SK-N-SH (cell line): Measurements from ENCODE around the gene HS3ST3A1. TPM values are rescaled to one million over a fixed set of nuclear protein-coding genes. Genes with fewer than 3 reads are reported as not detected.
A peak's percentile ranks its signal among the peaks of the same experiment; 100 is the strongest.

Experiments
- CTCF ChIA-PET: fragments of 300-600, 350-600 bp; formaldehyde crosslinking; extraction: SDS; loops from one replicate; lab custom pipeline; 2021; lab: Yijun Ruan, JAX
- POLR2A ChIA-PET: fragments of 350-600 bp; sonication (Branson Sonifier 250); formaldehyde crosslinking; extraction: SDS; loops from one replicate; lab custom pipeline; 2020; ENCODE audit warnings: antibody characterized with exemption, inconsistent platforms; lab: Yijun Ruan, JAX
- DNase-seq: peaks from one replicate; pipeline ENCODE4 v3.0.0; 2012
- H2AFZ ChIP-seq: fragments of 200-600 bp; sonication (generic); 2 replicates; pipeline ENCODE4 v1.8.1; 2016; ENCODE audit warnings: antibody characterized with exemption, mild to moderate bottlenecking, low read depth
- H3F3A ChIP-seq: fragments of 200-600 bp; sonication (generic); replicated peaks from 2 replicates; pipeline ENCODE3; 2016; ENCODE audit warnings: antibody characterized with exemption, mild to moderate bottlenecking; ENCODE audit not compliant: insufficient read depth
- H3K27ac ChIP-seq, 2 experiments: fragments of 200-500 bp in 1 of 2; fragments of 200-600 bp in 1 of 2; sonication (Bioruptor generic) in 1 of 2; sonication (generic), shearing (Covaris generic) in 1 of 2; 2 replicates each; pipeline versions ENCODE4 v1.5.1 to v1.6.1; 2014 to 2016; ENCODE audit warnings: low read depth in 2 of 2, inconsistent platforms in 1 of 2, low read length in 1 of 2, mild to moderate bottlenecking in 1 of 2, mixed read lengths in 1 of 2
- H3K27me3 ChIP-seq: fragments of 200-600 bp; sonication (generic), shearing (Covaris generic); 2 replicates; pipeline ENCODE4 v1.6.1; 2016; ENCODE audit warnings: mixed run types; ENCODE audit not compliant: insufficient read depth
- H3K36me3 ChIP-seq, 2 experiments: fragments of 200-500 bp in 1 of 2; fragments of 200-600 bp in 1 of 2; sonication (Bioruptor generic) in 1 of 2; sonication (generic) in 1 of 2; replicated peaks in 1 of 2; 2 replicates each; pipeline versions ENCODE3 to v1.5.1; 2014 to 2016; ENCODE audit warnings: low read length in 1 of 2, mild to moderate bottlenecking in 1 of 2; ENCODE audit not compliant: insufficient read depth in 2 of 2, control insufficient read depth in 1 of 2
- H3K4me1 ChIP-seq, 2 experiments: fragments of 200-500 bp in 1 of 2; fragments of 200-600 bp in 1 of 2; sonication (Bioruptor generic) in 1 of 2; sonication (generic), shearing (Covaris generic) in 1 of 2; 2 replicates each; pipeline versions ENCODE4 v1.5.1 to v1.6.1; 2014 to 2016; ENCODE audit warnings: low read depth in 1 of 2, low read length in 1 of 2, mixed run types in 1 of 2; ENCODE audit not compliant: insufficient read depth in 2 of 2, control insufficient read depth in 1 of 2
- H3K4me2 ChIP-seq: fragments of 200-600 bp; sonication (generic), shearing (Covaris generic); 2 replicates; pipeline ENCODE4 v1.6.1; 2017; ENCODE audit warnings: mixed run types
- H3K4me3 ChIP-seq, 2 experiments: fragments of 200-500 bp in 1 of 2; fragments of 200-600 bp in 1 of 2; sonication (Bioruptor generic) in 1 of 2; sonication (generic), shearing (Covaris generic) in 1 of 2; 2 replicates each; pipeline versions ENCODE4 v1.5.1 to v1.8.1; 2014 to 2016; ENCODE audit warnings: low read depth in 2 of 2, inconsistent platforms in 1 of 2, low read length in 1 of 2, mild to moderate bottlenecking in 1 of 2, mixed read lengths in 1 of 2, moderate library complexity in 1 of 2
- H3K79me2 ChIP-seq: fragments of 200-600 bp; sonication (generic); 2 replicates; pipeline ENCODE4 v1.8.1; 2017; ENCODE audit warnings: mild to moderate bottlenecking; ENCODE audit not compliant: insufficient read depth
- H3K9ac ChIP-seq: fragments of 200-600 bp; sonication (generic); 2 replicates; pipeline ENCODE4 v1.6.1; 2017; ENCODE audit warnings: mixed run types
- H3K9me2 ChIP-seq: fragments of 200-600 bp; sonication (generic); 2 replicates; pipeline ENCODE4 v1.6.1; 2017; ENCODE audit warnings: mixed run types
- H3K9me3 ChIP-seq: fragments of 200-600 bp; sonication (generic); 2 replicates; pipeline ENCODE4 v1.6.1; 2017; ENCODE audit warnings: mixed run types, mild to moderate bottlenecking, moderate library complexity
- H4K20me1 ChIP-seq: fragments of 200-600 bp; sonication (generic); 2 replicates; pipeline ENCODE4 v1.6.1; 2017; ENCODE audit warnings: mild to moderate bottlenecking, mixed run types; ENCODE audit not compliant: insufficient read depth
- CHD2 ChIP-seq: fragments of 150-350 bp; IDR thresholded peaks from 2 replicates; pipeline ENCODE4 v1.6.1; 2018; ENCODE audit warnings: low read length; ENCODE audit not compliant: partially characterized antibody
- ELF1 ChIP-seq: IDR thresholded peaks from 2 replicates; pipeline ENCODE4 v1.4.0; 2012
- EP300 ChIP-seq, 2 experiments: IDR thresholded peaks; 2 replicates each; pipeline versions ENCODE4 v1.4.0 to v1.6.1; 2012; ENCODE audit warnings: borderline replicate concordance in 1 of 2, low read depth in 1 of 2, low read length in 1 of 2
- FOSL2 ChIP-seq: IDR thresholded peaks from 2 replicates; pipeline ENCODE4 v1.4.0; 2012; ENCODE audit warnings: low read depth, mild to moderate bottlenecking, moderate library complexity, borderline replicate concordance
- FOXJ3 ChIP-seq: sonication (generic); formaldehyde crosslinking; IDR thresholded peaks from 2 replicates; pipeline ENCODE4 v1.5.1; 2020; ENCODE audit warnings: mild to moderate bottlenecking, missing genetic modification reagents
- FOXM1 ChIP-seq: IDR thresholded peaks from 2 replicates; pipeline ENCODE4 v1.4.0; 2012; ENCODE audit warnings: low read depth, mild to moderate bottlenecking
- GABPA ChIP-seq: IDR thresholded peaks from 2 replicates; pipeline ENCODE4 v1.4.0; 2012; ENCODE audit warnings: low read depth, mild to moderate bottlenecking
- GATA2 ChIP-seq: sonication (generic); formaldehyde crosslinking; IDR thresholded peaks from 2 replicates; pipeline ENCODE4 v1.5.0; 2020; ENCODE audit warnings: mild to moderate bottlenecking, missing genetic modification reagents
- IRF3 ChIP-seq: fragments of 150-350 bp; IDR thresholded peaks from 2 replicates; pipeline ENCODE4 v1.6.1; 2016; ENCODE audit warnings: mild to moderate bottlenecking, low read depth, low read length
- MAX ChIP-seq: IDR thresholded peaks from 2 replicates; pipeline ENCODE4 v1.4.0; 2012; ENCODE audit warnings: low read depth
- MEF2A ChIP-seq: IDR thresholded peaks from 2 replicates; pipeline ENCODE4 v1.4.0; 2012; ENCODE audit warnings: low read depth, borderline replicate concordance
- MXI1 ChIP-seq: IDR thresholded peaks from 2 replicates; pipeline ENCODE4 v1.6.1; 2012; ENCODE audit warnings: mild to moderate bottlenecking, low read depth, low read length, improper control_type of control experiment
- NFIC ChIP-seq: IDR thresholded peaks from 2 replicates; pipeline ENCODE4 v1.4.0; 2012; ENCODE audit warnings: borderline replicate concordance
- NRF1 ChIP-seq: IDR thresholded peaks from 2 replicates; pipeline ENCODE4 v1.6.1; 2012; ENCODE audit warnings: low read depth, mild to moderate bottlenecking, low read length
- POLR2AphosphoS5 ChIP-seq: IDR thresholded peaks from 2 replicates; pipeline ENCODE4 v1.6.1; 2012; ENCODE audit warnings: low read depth, low read length
- RAD21 ChIP-seq: IDR thresholded peaks from 2 replicates; pipeline ENCODE4 v1.6.1; 2012; ENCODE audit warnings: mild to moderate bottlenecking, low read length
- RCOR1 ChIP-seq: fragments of 150-350 bp; IDR thresholded peaks from 2 replicates; pipeline ENCODE4 v1.6.1; 2017; ENCODE audit warnings: antibody characterized with exemption, low read length
- RFX5 ChIP-seq: IDR thresholded peaks from 2 replicates; pipeline ENCODE4 v1.6.1; 2012; ENCODE audit warnings: mild to moderate bottlenecking, improper control_type of control experiment, low read length
- RXRA ChIP-seq: IDR thresholded peaks from 2 replicates; pipeline ENCODE4 v1.4.0; 2012; ENCODE audit warnings: low read depth, mild to moderate bottlenecking, borderline replicate concordance
- SIN3A ChIP-seq: IDR thresholded peaks from 2 replicates; pipeline ENCODE4 v1.6.1; 2012; ENCODE audit warnings: low read depth, mild to moderate bottlenecking, low read length, moderate library complexity, borderline replicate concordance
- SMC3 ChIP-seq: IDR thresholded peaks from 2 replicates; pipeline ENCODE4 v1.6.1; 2012; ENCODE audit warnings: low read depth, low read length, improper control_type of control experiment
- TCF12 ChIP-seq: IDR thresholded peaks from 2 replicates; pipeline ENCODE4 v1.4.0; 2012
- TEAD4 ChIP-seq: IDR thresholded peaks from 2 replicates; pipeline ENCODE4 v1.4.0; 2012; ENCODE audit warnings: mild to moderate bottlenecking, borderline replicate concordance; ENCODE audit not compliant: insufficient read depth
- USF1 ChIP-seq: IDR thresholded peaks from 2 replicates; pipeline ENCODE4 v1.4.0; 2012; ENCODE audit warnings: low read depth, borderline replicate concordance
- USF2 ChIP-seq: fragments of 150-350 bp; IDR thresholded peaks from 2 replicates; pipeline ENCODE4 v1.6.1; 2017; ENCODE audit warnings: antibody characterized with exemption, low read length, low read depth, borderline replicate concordance
- WGBS: methylation state at CpG from one replicate; pipeline ENCODE4 v1.1.6; 2017; ENCODE audit warnings: low lambda C conversion rate; 5-methylcytosine and 5-hydroxymethylcytosine counted together
- polyA plus RNA-seq, 3 experiments: library from polyadenylated mRNA; depleted of rRNA; stranded (reverse); fragments of >200 nt; gene quantifications; 2 replicates each; pipeline ENCODE4 v1.2.3, GENCODE V29; 2012

Gene HS3ST3A1
- polyA plus RNA-seq, 1 of the 3 experiments (the other 2 are of a cell fraction) = 22.6 TPM

GRCh38 chr17:13513039-13513405, 88.7 kb downstream of the HS3ST3A1 start (continued):
- TF ChIP-seq USF2 (no peak), RFX5 (no peak), POLR2AphosphoS5 (no peak), MAX (no peak), MEF2A (no peak), TCF12 (no peak; the same call in 1 of the 2 replicates), GABPA (no peak), FOXJ3 (CRISPR knock-in tag) (no peak), RCOR1 (peak; percentile 35; the same call in 1 of the 2 replicates), NRF1 (no peak), SMC3 (no peak), CHD2 (peak; percentile 23), RAD21 (peak; percentile 40), USF1 (no peak), TEAD4 (no peak), NFIC (no peak), FOSL2 (no peak), RXRA (no peak)

GRCh38 chr17:13510062-13510461, 91.7 kb downstream of the HS3ST3A1 start:
- peak; percentile 67 for DNase-seq
- 41% methylated on average over 6 of the region's 6 CpGs for WGBS
- Histone ChIP-seq H2AFZ (no peak overlapping the region), H3K9ac (peak overlapping the region; percentile 9; the same call in 1 of the 2 replicates), H4K20me1 (0 out of 2 replicates have a peak, but pooled peaks cover 3% of the 10 kb centered on the region), H3K4me3 (no peak overlapping the region), H3K4me2 (peak overlapping the region; percentile 55), H3K9me2 (no peaks in the 10 kb centered on the region), H3K9me3 (no peaks in the 10 kb centered on the region), H3K27me3 (no peaks in the 10 kb centered on the region), H3K36me3 (peaks cover 0 to 6% of the 10 kb centered on the region in 2 experiments), H3K79me2 (peaks cover 86% of the 10 kb centered on the region), H3F3A (peaks cover 19% of the 10 kb centered on the region), H3K4me1 (peaks cover 0 to 12% of the 10 kb centered on the region in 2 experiments; a peak in 2 of 4 replicates), H3K27ac (peak overlapping the region; percentile 8 to 39; a peak in 3 of 4 replicates)
- CTCF ChIA-PET = interaction anchor here (1.0 to 1.2 kb wide), 3 partner anchors 11 to 207 kb away, joined by 3 to 4 read pairs (median 3); no protein-coding TSS in a partner anchor
- POLR2A ChIA-PET = interaction anchor here (0.6 to 1.0 kb wide), 3 partner anchors 13 to 88 kb away, joined by 3 to 5 read pairs (median 4); no protein-coding TSS in a partner anchor
- TF ChIP-seq MXI1 (peak; percentile 61; the same call in 1 of the 2 replicates), RAD21 (no peak), TCF12 (peak; percentile 30; the same call in 1 of the 2 replicates), NFIC (no peak), EP300 (IDR thresholded peaks at IDR 0.05; ENCODE audit: borderline replicate concordance in 1 of 2, low read depth in 1 of 2, low read length in 1 of 2) (peak in 1 of 2 experiments; percentile 85; a peak in 2 of 4 replicates), USF1 (no peak), IRF3 (no peak), GATA2 (CRISPR knock-in tag) (peak; percentile 86), FOXM1 (no peak), RXRA (no peak), CHD2 (peak; percentile 68), FOSL2 (no peak), RCOR1 (peak; percentile 81), ELF1 (no peak), TEAD4 (no peak), SIN3A (no peak), SMC3 (no peak)
